Neural progenitor cell (in vitro differentiated cells): Measurements from ENCODE around the gene TRIO.

Experiments used
- EZH2 ChIP-seq: fragments of 200-600 bp; sonication (generic); IDR thresholded peaks from 2 replicates; pipeline ENCODE4 v1.6.1; 2017; ENCODE audit warnings: antibody characterized with exemption, mild to moderate bottlenecking, moderate library complexity
- TF ChIP-seq, protein P1 (sequence below): fragments of 200-600 bp; sonication (generic); IDR thresholded peaks from 2 replicates; pipeline ENCODE4 v1.5.1; 2017; ENCODE audit warnings: antibody characterized with exemption, mild to moderate bottlenecking

DNA sequence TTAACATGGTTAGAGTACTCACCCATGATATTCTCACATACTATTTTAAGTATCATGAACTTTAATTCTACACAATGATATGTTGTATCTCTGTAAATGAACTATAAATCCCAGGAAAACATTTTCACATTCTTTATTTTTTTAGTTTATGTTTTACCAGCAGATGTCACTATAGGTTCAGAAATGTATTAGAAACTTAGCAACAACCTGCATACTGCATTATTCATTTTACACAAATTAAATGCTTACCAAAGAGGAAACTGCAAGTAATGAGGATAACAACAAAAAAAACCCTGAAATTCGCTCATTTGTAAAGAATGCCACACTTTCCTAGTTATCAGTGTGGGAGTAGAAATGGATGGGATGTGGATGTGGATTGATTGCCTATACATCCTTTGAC, 221.0 kb downstream of the TRIO start:
- TF ChIP-seq, protein P1, sequence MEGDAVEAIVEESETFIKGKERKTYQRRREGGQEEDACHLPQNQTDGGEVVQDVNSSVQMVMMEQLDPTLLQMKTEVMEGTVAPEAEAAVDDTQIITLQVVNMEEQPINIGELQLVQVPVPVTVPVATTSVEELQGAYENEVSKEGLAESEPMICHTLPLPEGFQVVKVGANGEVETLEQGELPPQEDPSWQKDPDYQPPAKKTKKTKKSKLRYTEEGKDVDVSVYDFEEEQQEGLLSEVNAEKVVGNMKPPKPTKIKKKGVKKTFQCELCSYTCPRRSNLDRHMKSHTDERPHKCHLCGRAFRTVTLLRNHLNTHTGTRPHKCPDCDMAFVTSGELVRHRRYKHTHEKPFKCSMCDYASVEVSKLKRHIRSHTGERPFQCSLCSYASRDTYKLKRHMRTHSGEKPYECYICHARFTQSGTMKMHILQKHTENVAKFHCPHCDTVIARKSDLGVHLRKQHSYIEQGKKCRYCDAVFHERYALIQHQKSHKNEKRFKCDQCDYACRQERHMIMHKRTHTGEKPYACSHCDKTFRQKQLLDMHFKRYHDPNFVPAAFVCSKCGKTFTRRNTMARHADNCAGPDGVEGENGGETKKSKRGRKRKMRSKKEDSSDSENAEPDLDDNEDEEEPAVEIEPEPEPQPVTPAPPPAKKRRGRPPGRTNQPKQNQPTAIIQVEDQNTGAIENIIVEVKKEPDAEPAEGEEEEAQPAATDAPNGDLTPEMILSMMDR = no peak
- no peak for TF ChIP-seq EZH2
